Lower lobe of right lung (tissue), 2 donors: Measurements from ENCODE around the gene RASSF5. TPM values are rescaled to one million over a fixed set of nuclear protein-coding genes. Genes with fewer than 3 reads are reported as not detected.

Source experiments
- ATAC-seq, 2 donors: fragments of 200-7000 bp; cut with Tn5 transposase; one replicate each; pipeline ENCODE4 v1.9.1; 2020 to 2022; ENCODE audit warnings: mild to moderate bottlenecking in 2 of 2, moderate library complexity in 2 of 2
- DNase-seq: peaks from one replicate; pipeline ENCODE4 v3.0.0-alpha.2; 2020
- H3K27ac ChIP-seq: fragments of 200-600 bp; one replicate; pipeline ENCODE4 v1.8.0; 2022
- H3K27me3 ChIP-seq: fragments of 200-600 bp; one replicate; pipeline ENCODE4 v1.8.0; 2022; ENCODE audit warnings: low read depth
- H3K36me3 ChIP-seq: fragments of 200-600 bp; one replicate; pipeline ENCODE4 v1.8.0; 2022; ENCODE audit warnings: mild to moderate bottlenecking
- H3K4me1 ChIP-seq: fragments of 200-600 bp; one replicate; pipeline ENCODE4 v1.8.0; 2022
- H3K4me3 ChIP-seq: fragments of 200-600 bp; one replicate; pipeline ENCODE4 v1.8.0; 2022; ENCODE audit warnings: mild to moderate bottlenecking
- H3K9me3 ChIP-seq: fragments of 200-600 bp; one replicate; pipeline ENCODE4 v1.8.0; 2022
- intact Hi-C: fragments of 100-400 bp; cut with DNase I; formaldehyde crosslinking; loops from one replicate; pipeline ENCODE4 v1.11.0; 2022
- total RNA-seq: library from RNA; stranded (reverse); fragmentation: NEBNext Ultra II Directional; extraction: Animal tissue kit (Norgen Biotek cat#: 25700); gene quantifications from one replicate; pipeline ENCODE4 v1.2.1, GENCODE V29; 2021
- TF ChIP-seq, protein P1 (sequence below): fragments of 200-600 bp; IDR thresholded peaks from one replicate; pipeline ENCODE4 v1.8.0; 2022; ENCODE audit warnings: antibody characterized with exemption, mild to moderate bottlenecking
- donor health status: DM: no; HTN: yes; CAD: no; lungs with severe emphysema.

Gene RASSF5
- total RNA-seq, 1 donor from 2014 or later = 48.2 TPM

DNA sequence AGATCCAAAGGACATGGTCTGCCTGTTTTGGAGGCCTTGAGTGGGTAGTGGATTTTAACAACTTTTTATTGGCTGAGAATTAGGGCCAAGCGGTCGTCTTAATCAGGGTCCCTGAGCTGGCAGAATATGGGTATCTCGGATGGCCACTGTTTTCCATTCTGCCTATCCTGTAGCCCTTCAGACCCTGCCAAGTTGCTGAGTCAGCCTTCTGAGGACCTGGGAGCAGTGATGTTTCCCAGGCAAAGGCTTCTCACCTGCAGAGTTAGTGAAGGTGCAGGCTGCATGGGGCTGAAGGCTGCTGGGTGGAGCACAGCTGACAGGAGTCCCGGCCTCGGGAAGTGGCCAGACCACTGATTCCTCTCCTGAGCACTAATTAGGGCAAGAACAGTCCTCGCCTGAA is 11.4 kb downstream of the RASSF5 start:
- Histone ChIP-seq H3K27me3 (no peaks in the 10 kb centered on the region), H3K27ac (no peak overlapping the region), H3K9me3 (no peaks in the 10 kb centered on the region), H3K36me3 (no peaks in the 10 kb centered on the region), H3K4me3 (no peak overlapping the region), H3K4me1 (peaks cover 33% of the 10 kb centered on the region)
- ATAC-seq = no peak
- TF ChIP-seq, protein P1, sequence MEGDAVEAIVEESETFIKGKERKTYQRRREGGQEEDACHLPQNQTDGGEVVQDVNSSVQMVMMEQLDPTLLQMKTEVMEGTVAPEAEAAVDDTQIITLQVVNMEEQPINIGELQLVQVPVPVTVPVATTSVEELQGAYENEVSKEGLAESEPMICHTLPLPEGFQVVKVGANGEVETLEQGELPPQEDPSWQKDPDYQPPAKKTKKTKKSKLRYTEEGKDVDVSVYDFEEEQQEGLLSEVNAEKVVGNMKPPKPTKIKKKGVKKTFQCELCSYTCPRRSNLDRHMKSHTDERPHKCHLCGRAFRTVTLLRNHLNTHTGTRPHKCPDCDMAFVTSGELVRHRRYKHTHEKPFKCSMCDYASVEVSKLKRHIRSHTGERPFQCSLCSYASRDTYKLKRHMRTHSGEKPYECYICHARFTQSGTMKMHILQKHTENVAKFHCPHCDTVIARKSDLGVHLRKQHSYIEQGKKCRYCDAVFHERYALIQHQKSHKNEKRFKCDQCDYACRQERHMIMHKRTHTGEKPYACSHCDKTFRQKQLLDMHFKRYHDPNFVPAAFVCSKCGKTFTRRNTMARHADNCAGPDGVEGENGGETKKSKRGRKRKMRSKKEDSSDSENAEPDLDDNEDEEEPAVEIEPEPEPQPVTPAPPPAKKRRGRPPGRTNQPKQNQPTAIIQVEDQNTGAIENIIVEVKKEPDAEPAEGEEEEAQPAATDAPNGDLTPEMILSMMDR = no peak
- no peak for DNase-seq
- intact Hi-C loops = no loop called here

DNA sequence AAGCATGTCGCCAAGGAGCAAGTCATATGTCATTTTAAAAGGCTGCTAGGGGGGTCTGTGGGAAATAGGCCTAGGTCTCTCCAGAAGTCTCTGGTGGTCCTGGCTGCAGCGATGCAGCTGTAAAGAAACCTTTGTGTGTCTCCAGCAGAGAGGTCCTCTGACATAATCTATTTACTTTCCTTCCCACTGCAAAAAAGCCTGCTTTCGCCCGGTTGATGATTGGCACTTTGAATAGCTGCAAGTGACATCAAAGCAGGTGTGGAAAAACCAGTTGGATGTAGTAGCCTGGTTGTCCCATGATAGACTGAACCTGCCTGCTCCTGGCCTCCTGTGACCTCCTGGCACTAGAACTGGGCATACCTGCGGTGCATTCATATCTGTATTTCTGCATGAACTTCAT is 13.8 kb downstream of the RASSF5 start:
- ATAC-seq (peak; percentile 73 to 76), DNase-seq (no peak)
- TF ChIP-seq, protein P1 = no peak
- intact Hi-C loops = no loop called here
- no peaks in the 10 kb centered on the region for H3K27me3 ChIP-seq
- H3K27ac ChIP-seq = no peak overlapping the region
- H3K9me3 ChIP-seq = no peaks in the 10 kb centered on the region
- H3K4me1 ChIP-seq = peaks cover 12% of the 10 kb centered on the region
- no peaks in the 10 kb centered on the region for H3K36me3 ChIP-seq
- no peak overlapping the region for H3K4me3 ChIP-seq

DNA sequence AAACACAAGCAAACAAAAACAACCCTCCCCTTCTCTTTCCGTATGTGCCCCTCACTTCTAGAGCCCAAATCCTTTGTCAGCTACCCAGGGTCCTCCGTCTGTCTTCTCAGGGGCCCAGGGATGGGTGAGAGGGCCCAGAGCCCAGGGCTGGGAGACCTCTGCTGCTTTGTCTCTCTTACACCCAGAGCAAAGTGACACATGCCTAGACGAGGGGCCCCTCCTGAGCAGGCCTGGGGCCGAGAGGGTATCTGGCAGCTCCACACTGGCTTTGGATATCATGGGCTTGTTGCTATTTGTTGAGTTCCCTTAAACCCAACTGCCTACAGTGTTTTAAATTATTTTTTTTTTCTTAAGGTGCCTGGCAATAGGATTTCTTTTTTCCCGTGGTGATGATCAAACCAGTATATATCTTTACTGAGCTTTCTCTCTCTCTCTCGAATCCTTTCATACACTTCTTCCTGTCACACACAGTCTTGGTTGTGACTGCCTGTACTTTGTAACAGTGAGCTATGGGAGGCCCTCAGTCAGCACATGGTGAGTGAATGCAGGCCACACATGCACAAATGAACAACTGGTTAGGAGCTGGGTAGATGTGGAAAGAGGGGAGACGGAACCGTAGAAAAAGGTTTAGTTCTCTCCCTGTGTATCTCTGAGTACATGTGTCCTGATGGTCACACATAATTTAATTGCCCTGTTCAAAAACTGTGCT is 14.5 kb downstream of the RASSF5 start:
- Histone ChIP-seq H3K27me3 (no peaks in the 10 kb centered on the region), H3K4me1 (peaks cover 5% of the 10 kb centered on the region), H3K4me3 (no peak overlapping the region), H3K36me3 (no peaks in the 10 kb centered on the region), H3K27ac (no peak overlapping the region), H3K9me3 (no peaks in the 10 kb centered on the region)
- intact Hi-C loops = no loop called here
- TF ChIP-seq, protein P1 = no peak
- DNase-seq (no peak), ATAC-seq (no peak)

DNA sequence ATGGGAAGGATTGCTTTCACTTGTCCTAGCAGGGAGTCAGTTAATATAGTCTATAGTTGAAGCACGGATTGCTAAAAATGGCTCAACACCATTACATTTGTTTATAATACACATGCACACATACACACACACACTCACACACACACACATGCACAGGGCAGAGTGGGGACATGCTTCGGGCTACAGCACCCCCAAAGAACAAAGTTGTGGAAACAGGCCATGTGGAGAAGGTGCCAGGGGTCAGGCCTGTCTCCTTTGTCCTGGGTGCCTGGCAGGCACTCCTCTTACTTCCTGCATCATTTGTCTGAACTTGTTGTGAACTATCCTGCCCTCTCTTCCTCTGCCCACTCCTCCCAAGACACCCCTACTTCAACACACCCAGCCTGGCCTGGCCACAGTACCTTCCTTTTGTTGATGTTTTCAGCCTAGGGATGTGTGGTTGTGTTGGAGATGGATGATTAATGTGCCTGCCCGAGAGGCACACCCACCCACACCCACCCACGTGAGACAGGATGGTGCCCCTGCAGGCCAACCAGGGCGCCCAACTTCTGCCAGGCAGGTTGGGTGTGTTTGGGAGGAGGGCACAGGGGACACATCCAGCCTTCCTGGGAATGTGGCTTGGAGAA is 17.5 kb downstream of the RASSF5 start:
- ATAC-seq (no peak), DNase-seq (no peak)
- TF ChIP-seq, protein P1 = no peak
- no peaks in the 10 kb centered on the region for H3K9me3 ChIP-seq
- no peak overlapping the region for H3K27ac ChIP-seq
- intact Hi-C loops = no loop called here
- H3K4me1 ChIP-seq = peaks cover 4% of the 10 kb centered on the region
- H3K36me3 ChIP-seq = no peaks in the 10 kb centered on the region
- H3K4me3 ChIP-seq = no peak overlapping the region
- H3K27me3 ChIP-seq = no peaks in the 10 kb centered on the region

DNA sequence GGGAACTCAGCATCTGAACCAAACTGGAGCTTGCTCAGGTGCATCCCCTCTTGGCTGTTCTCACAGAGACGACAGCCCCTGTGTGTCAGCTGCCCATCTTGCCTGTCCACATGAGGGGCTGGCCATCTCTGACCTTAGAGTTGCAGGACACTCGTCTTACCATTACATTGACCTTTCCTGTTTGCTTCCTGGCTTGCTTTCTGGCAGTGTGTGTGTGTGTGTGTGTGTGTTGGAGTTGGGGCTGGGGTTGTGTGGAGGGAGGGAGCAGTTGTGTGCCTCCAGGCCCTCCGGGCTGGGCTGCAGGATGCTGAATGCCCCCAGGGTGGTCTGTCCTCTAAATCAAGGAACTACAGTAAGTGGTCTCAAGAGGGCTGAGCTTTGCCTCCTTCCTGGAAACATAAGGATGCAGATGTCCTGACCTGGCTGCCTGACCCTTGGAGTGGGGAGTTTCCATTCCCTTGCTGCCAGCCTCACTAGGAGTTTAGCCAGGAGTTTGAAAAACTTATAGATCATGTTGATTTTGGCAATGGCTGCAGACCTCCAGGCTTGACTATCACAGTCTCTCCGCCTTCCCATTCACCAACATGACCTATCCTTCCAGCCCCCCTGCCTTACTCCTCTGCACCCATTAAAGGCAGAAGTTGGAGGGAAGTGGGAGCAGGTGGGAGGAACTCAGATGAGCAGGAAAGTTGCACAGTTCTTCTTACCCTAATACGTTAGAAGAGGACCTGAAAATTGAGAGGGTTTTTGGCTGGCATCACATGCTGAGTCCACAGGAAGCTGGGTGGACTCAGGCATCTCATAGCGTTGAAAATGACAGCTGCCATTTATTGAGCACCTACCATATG is 19.0 kb downstream of the RASSF5 start:
- TF ChIP-seq, protein P1 = no peak
- Histone ChIP-seq H3K36me3 (no peaks in the 10 kb centered on the region), H3K4me1 (no peaks in the 10 kb centered on the region), H3K27me3 (no peaks in the 10 kb centered on the region), H3K4me3 (no peak overlapping the region), H3K9me3 (no peaks in the 10 kb centered on the region), H3K27ac (no peak overlapping the region)
- intact Hi-C loops = no loop called here
- peak; percentile 28 to 44 for ATAC-seq
- no peak for DNase-seq
